Bronchial epithelial cell (primary cell): ENCODE data around the gene GRK5. TPM values are rescaled to one million over a fixed set of nuclear protein-coding genes. Genes with fewer than 3 reads are reported as not detected.

Source experiments
- DNase-seq: peaks from one replicate; pipeline ENCODE4 v3.0.0-alpha.2; 2010; ENCODE audit warnings: low read depth
- FAIRE-seq: peaks from 2 replicates; lab custom pipeline; 2011; peaks lifted over from hg19 to GRCh38; lab: Jason Lieb, UNC
- H3K27me3 ChIP-seq: 2 replicates; pipeline ENCODE4 v1.5.1; 2011; ENCODE audit warnings: low read length; ENCODE audit not compliant: control insufficient read depth, insufficient read depth
- H3K36me3 ChIP-seq: 2 replicates; pipeline ENCODE4 v1.5.1; 2011; ENCODE audit warnings: low read length; ENCODE audit not compliant: control insufficient read depth, insufficient read depth
- H3K4me3 ChIP-seq: 2 replicates; pipeline ENCODE4 v1.5.1; 2011; ENCODE audit warnings: mild to moderate bottlenecking, low read depth, low read length, control low read depth
- total RNA-seq: library from RNA; depleted of rRNA; stranded (reverse); fragments of >200 nt; gene quantifications from 2 replicates; pipeline ENCODE4 v1.2.1, GENCODE V29; 2014
- TF ChIP-seq, protein P1 (sequence below): IDR thresholded peaks from 2 replicates; pipeline ENCODE4 v1.5.1; 2011; ENCODE audit warnings: mild to moderate bottlenecking, moderate library complexity, low read length, control low read depth, inconsistent platforms; ENCODE audit not compliant: insufficient read depth, severe bottlenecking

Gene GRK5
- total RNA-seq, 1 donor from 2014 or later: 2.4 TPM

DNA sequence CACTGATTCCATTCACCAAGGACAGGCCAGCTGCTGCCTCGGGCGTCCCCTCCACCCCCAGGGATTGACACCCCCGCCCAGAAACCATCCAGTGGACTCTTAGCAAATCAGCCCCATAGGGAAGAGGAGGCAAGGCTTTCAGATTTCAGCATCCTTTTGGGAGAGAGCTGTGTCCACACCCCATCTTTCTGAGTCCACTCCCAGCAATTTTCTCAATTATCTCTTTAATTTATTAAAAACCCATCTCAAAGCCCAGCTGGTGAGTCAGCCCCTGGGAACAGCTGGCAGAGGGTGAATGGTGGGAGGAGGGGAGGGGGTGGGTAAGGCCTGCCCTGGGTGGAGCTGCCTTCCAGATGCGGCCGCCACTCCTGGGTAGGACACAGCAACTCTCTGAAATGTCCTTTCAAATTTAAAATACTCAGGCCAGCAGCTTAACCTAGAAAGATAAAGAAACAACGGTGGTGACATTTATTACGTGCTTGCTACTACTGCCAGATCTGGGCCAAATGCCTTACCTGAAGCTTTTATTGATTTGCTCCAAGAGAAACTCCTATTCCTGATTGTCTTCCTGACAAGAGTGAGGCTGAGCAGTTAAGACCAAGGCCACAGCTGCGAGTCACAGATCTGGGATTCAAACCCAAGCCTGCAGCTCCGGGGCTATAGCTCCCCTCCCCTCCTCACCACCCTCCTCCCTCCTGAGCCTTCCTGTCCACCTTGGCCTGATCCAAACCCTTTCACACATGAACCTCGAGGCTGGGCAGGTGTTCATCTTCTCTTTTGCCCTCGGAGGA lies 214.7 kb downstream of the GRK5 start:
- FAIRE-seq (peak; percentile 60), DNase-seq (no peak)
- TF ChIP-seq, protein P1, sequence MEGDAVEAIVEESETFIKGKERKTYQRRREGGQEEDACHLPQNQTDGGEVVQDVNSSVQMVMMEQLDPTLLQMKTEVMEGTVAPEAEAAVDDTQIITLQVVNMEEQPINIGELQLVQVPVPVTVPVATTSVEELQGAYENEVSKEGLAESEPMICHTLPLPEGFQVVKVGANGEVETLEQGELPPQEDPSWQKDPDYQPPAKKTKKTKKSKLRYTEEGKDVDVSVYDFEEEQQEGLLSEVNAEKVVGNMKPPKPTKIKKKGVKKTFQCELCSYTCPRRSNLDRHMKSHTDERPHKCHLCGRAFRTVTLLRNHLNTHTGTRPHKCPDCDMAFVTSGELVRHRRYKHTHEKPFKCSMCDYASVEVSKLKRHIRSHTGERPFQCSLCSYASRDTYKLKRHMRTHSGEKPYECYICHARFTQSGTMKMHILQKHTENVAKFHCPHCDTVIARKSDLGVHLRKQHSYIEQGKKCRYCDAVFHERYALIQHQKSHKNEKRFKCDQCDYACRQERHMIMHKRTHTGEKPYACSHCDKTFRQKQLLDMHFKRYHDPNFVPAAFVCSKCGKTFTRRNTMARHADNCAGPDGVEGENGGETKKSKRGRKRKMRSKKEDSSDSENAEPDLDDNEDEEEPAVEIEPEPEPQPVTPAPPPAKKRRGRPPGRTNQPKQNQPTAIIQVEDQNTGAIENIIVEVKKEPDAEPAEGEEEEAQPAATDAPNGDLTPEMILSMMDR: no peak
- Histone ChIP-seq H3K27me3 (no peaks in the 10 kb centered on the region), H3K36me3 (no peaks in the 10 kb centered on the region), H3K4me3 (no peak overlapping the region)

DNA sequence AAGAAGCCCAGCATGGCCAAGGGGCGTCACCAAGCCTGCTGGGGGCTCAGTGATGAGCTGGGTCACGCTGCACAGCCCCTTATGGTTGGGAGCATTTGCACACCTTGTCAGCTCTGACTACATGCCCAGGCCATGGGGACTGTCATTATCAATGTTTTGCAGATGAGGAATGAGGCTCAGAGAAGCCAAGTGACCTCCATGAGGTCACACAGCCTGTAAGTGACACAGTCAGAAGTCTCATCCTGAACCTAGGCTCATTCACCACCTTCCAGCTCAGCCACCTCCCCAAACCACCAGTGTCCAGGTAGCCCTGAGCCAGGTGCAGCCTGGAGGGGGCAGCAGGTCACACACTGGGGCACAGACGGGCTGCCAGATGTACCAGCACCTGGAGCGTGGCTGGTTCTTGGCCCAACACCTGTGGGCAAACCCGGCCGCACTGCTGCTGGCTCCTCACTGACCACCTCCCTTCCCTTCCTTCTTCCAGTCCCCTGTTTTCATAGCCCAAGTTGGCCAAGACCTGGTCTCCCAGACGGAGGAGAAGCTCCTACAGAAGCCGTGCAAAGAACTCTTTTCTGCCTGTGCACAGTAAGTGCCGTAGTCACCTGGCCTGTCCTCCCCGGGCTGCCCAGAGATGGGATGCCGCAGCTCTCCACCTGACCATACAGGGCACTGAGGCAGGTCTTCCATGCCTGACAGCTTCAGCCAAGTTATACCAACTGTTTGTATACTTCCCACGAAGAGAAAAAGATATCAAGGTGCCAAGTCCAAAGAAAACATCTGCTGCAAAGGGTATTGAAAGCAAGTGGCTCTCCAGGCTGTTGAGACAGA lies 215.5 kb downstream of the GRK5 start:
- Histone ChIP-seq H3K36me3 (no peaks in the 10 kb centered on the region), H3K4me3 (no peak overlapping the region), H3K27me3 (no peaks in the 10 kb centered on the region)
- DNase-seq (no peak), FAIRE-seq (no peak)
- TF ChIP-seq, protein P1: no peak

DNA sequence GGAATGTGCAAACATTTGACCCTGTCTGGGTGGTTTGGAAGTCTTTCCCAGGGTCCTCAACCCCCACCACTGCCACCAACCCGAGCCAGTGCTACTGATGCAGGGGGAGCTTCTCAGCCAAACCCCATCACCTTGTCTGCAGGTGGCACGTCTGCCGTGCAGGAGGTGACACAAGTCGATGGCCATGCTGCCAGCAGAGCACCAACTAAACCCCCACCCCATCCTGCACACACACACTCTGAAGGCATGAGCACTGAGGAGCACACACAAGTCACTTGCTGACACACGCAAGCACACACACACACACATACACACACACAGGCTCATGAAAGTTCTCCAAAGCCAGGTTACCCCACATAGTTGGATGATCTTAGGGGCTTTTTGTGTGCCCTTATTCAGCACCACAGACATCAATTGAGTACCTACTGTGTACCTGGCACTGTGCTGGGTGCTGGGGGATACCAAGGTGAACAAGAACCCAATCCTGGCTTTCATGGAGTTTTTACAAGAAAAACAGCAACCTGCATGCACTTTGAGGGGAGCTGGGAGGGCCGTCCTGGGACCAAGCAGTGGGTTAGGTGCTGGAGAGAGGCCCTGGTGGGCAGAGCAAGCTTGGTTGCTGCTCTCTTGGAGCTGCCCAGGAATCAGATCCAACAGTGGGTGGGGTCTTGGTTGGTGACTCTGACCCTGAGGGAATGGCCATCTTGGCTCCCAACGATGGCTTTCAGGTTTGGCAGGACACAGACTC lies 216.3 kb downstream of the GRK5 start:
- DNase-seq (no peak), FAIRE-seq (no peak)
- Histone ChIP-seq H3K4me3 (no peak overlapping the region), H3K36me3 (no peaks in the 10 kb centered on the region), H3K27me3 (no peaks in the 10 kb centered on the region)
- TF ChIP-seq, protein P1: no peak

DNA sequence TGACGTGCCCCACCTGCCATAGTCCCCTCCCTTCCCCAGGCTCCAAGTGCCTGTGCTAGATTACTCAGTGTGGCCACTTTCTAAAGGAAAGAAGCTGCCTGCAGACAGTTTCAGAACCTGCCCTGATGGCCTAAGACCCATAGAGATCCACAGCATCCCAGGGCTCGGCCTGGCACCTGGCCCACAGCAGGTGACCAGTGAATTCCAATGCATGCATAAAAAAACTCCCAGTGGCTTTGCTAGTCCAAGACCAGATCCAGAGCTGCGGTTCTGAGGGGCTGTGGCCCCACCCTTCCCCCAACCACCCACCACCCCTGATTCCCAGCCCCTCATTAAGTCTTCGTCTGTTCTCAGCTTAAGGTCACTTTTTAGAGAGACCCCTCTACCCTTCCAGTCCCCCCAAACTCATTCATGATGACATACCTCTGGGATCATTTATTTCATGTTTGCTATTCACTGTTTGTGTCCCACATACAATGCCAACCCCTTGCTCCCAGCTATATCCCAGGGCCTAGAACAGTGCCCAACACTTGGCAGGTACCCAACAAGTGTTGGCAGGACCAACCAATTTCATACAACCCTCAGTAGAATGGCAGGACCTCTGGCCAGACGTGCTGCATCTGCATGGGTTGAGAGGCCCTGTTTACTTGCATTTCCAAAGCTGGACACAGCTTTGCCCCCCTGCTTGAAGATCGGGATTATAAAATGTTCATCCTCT lies 217.0 kb downstream of the GRK5 start:
- Histone ChIP-seq H3K27me3 (no peaks in the 10 kb centered on the region), H3K4me3 (no peak overlapping the region), H3K36me3 (no peaks in the 10 kb centered on the region)
- TF ChIP-seq, protein P1: no peak
- FAIRE-seq: no peak
- no peak for DNase-seq

DNA sequence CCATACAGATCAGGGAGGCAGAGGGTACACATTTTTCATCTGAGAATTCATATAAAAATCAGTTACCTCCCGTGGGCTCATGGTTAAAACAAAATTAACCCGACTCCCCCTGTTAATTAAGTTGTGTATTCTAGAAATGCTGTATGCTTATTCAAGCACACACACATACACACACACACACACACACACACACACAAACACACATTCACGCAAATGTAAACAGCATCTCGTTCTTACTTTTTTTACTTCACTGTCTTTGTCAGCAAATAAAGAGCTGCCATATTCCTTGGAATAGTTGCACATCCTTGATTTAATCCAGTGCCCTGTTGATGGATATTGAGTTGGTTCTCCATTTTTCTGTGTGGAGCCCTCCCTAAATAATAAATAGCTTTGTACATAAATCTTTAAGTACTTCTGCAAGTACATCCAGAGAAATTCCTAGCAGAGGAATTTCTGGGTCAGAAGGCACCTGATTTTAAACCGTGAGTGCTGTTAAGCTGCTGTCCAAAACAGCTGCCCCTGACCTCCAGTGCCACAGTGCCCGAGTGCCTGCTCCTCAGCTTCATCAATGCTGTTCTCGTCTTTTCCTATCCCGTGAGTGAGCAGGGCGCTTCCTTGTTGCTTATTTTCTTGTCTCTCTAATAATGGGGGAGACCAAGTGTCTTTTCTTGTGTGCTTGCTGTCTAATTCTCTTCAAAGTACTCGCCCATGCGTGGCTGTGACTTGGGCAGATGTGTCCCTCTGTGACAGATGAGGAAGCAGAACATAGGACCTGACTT lies 217.9 kb downstream of the GRK5 start:
- FAIRE-seq: peak; percentile 7
- H3K36me3 ChIP-seq: no peaks in the 10 kb centered on the region
- no peak for DNase-seq
- H3K27me3 ChIP-seq: no peaks in the 10 kb centered on the region
- no peak overlapping the region for H3K4me3 ChIP-seq
- TF ChIP-seq, protein P1: no peak
